Keratinocyte (primary cell): ENCODE data around the gene ANKMY2. TPM values are rescaled to one million over a fixed set of nuclear protein-coding genes. Genes with fewer than 3 reads are reported as not detected.

ENCODE experiments used
- DNase-seq: peaks from one replicate; pipeline ENCODE4 v3.0.0-alpha.2; 2011; ENCODE audit warnings: low read depth, missing footprints, low spot score
- FAIRE-seq: peaks from 2 replicates; lab custom pipeline; 2011; peaks lifted over from hg19 to GRCh38; lab: Jason Lieb, UNC
- H2AFZ ChIP-seq: 2 replicates; pipeline ENCODE4 v1.6.0; 2012; ENCODE audit warnings: low read length, control low read depth, inconsistent platforms; ENCODE audit not compliant: control insufficient read depth
- H3K27ac ChIP-seq: 2 replicates; pipeline ENCODE4 v1.5.1; 2011; ENCODE audit warnings: low read length; ENCODE audit not compliant: control insufficient read depth, insufficient read depth
- H3K27me3 ChIP-seq: 3 replicates; pipeline ENCODE4 v1.6.0; 2011; ENCODE audit warnings: low read length; ENCODE audit not compliant: control insufficient read depth, insufficient read depth; ENCODE audit errors: extremely low read depth
- H3K36me3 ChIP-seq, 2 experiments: 2 replicates in 1 of 2; 3 replicates in 1 of 2; pipeline ENCODE4 v1.5.1; 2011; ENCODE audit warnings: low read length in 2 of 2, mild to moderate bottlenecking in 1 of 2; ENCODE audit not compliant: control insufficient read depth in 2 of 2, insufficient read depth in 2 of 2; ENCODE audit errors: extremely low read depth in 1 of 2
- H3K4me1 ChIP-seq: 3 replicates; pipeline ENCODE4 v1.5.1; 2011; ENCODE audit warnings: low read length; ENCODE audit not compliant: control insufficient read depth, insufficient read depth; ENCODE audit errors: extremely low read depth
- H3K4me2 ChIP-seq: 3 replicates; pipeline ENCODE4 v1.6.0; 2011; ENCODE audit warnings: low read depth, low read length; ENCODE audit not compliant: control insufficient read depth, insufficient read depth; ENCODE audit errors: extremely low read depth
- H3K4me3 ChIP-seq, 3 experiments: fragments of 200-600 bp in 1 of 3; sonication (generic) in 1 of 3; 2 replicates in 2 of 3; 3 replicates in 1 of 3; pipeline ENCODE4 v1.5.1; 2011 to 2016; ENCODE audit warnings: low read length in 3 of 3, mild to moderate bottlenecking in 3 of 3, control low read depth in 2 of 3, inconsistent platforms in 1 of 3, low read depth in 1 of 3, mixed read lengths in 1 of 3, mixed run types in 1 of 3, moderate library complexity in 1 of 3; ENCODE audit not compliant: control insufficient read depth in 2 of 3, insufficient read depth in 2 of 3; ENCODE audit errors: extremely low read depth in 1 of 3
- H3K79me2 ChIP-seq: 2 replicates; pipeline ENCODE4 v1.6.0; 2012; ENCODE audit warnings: low read length; ENCODE audit not compliant: control insufficient read depth, insufficient read depth
- H3K9ac ChIP-seq: 3 replicates; pipeline ENCODE4 v1.6.0; 2011; ENCODE audit warnings: low read length; ENCODE audit not compliant: control insufficient read depth, insufficient read depth; ENCODE audit errors: extremely low read depth
- H3K9me1 ChIP-seq: 3 replicates; pipeline ENCODE4 v1.6.0; 2011; ENCODE audit warnings: low read length; ENCODE audit not compliant: control insufficient read depth, insufficient read depth; ENCODE audit errors: extremely low read depth
- H3K9me3 ChIP-seq: 2 replicates; pipeline ENCODE4 v1.5.1; 2012; ENCODE audit warnings: low read depth, low read length; ENCODE audit not compliant: control insufficient read depth
- H4K20me1 ChIP-seq: 3 replicates; pipeline ENCODE4 v1.6.0; 2011; ENCODE audit warnings: low read length; ENCODE audit not compliant: control insufficient read depth, insufficient read depth; ENCODE audit errors: extremely low read depth
- EZH2 ChIP-seq: IDR thresholded peaks from one replicate; pipeline ENCODE4 v1.6.1; 2012; ENCODE audit warnings: inconsistent platforms, mild to moderate bottlenecking, low read length, moderate library complexity
- dilution Hi-C: fragments of 300-500 bp; cut with MboI; formaldehyde crosslinking; loops from one replicate; pipeline ENCODE4 v1.7.0; 2020; ENCODE audit warnings: low sequenced_read_pairs; ENCODE audit not compliant: extremely low pct_ligation_motif_present
- polyA plus RNA-seq, 5 experiments: library from polyadenylated mRNA; depleted of rRNA in 3 of 5; stranded (reverse) in 3 of 5; stranded (forward) in 1 of 5; unstranded in 1 of 5; fragments of >200 nt; gene quantifications; 1 replicate in 1 of 5; 2 replicates in 3 of 5; 3 replicates in 1 of 5; pipeline versions ENCODE4 v1.2.1 to v1.2.3, GENCODE V29; 2011 to 2012; ENCODE audit warnings: missing spikeins in 2 of 5, low read depth in 1 of 5, low replicate concordance in 1 of 5
- TF ChIP-seq, protein P1 (sequence below), 3 experiments: IDR thresholded peaks in 1 of 3; conservative IDR thresholded peaks in 1 of 3; optimal IDR thresholded peaks in 1 of 3; 2 replicates in 2 of 3; 3 replicates in 1 of 3; pipeline versions ENCODE3 to v1.5.1; 2011; ENCODE audit warnings: low read length in 3 of 3, mild to moderate bottlenecking in 3 of 3, moderate library complexity in 2 of 3, control low read depth in 1 of 3, inconsistent platforms in 1 of 3; ENCODE audit not compliant: insufficient read depth in 2 of 3; ENCODE audit errors: extremely low read depth in 1 of 3

The ANKMY2 gene
- polyA plus RNA-seq, 1 donor (not counting 4 experiments of a cell fraction or from before 2014, with no cell fraction given) = 13.3 TPM

DNA sequence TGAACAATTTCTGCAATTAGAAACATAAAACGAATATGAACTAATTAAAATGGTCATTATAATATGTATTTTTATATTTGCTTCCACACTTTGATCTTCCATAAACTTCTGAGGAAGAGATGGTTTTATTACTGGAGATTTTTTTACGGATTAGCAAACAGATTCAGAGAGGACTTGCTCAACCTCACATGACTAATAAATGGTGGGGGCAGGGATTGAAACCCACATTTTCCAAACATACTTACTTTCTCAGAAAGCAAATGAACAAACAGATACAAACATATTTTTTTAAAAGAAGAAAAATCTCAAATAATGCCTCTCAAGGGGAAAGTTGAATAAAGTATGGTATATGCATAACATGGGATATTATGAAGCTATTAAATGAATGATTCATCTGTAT lies 18.3 kb downstream of the ANKMY2 start:
- H3K9me1 ChIP-seq = no peaks in the 10 kb centered on the region
- H3K79me2 ChIP-seq = no peaks in the 10 kb centered on the region
- no peak overlapping the region for H3K4me3 ChIP-seq
- H3K27ac ChIP-seq = no peak overlapping the region
- TF ChIP-seq, protein P1, sequence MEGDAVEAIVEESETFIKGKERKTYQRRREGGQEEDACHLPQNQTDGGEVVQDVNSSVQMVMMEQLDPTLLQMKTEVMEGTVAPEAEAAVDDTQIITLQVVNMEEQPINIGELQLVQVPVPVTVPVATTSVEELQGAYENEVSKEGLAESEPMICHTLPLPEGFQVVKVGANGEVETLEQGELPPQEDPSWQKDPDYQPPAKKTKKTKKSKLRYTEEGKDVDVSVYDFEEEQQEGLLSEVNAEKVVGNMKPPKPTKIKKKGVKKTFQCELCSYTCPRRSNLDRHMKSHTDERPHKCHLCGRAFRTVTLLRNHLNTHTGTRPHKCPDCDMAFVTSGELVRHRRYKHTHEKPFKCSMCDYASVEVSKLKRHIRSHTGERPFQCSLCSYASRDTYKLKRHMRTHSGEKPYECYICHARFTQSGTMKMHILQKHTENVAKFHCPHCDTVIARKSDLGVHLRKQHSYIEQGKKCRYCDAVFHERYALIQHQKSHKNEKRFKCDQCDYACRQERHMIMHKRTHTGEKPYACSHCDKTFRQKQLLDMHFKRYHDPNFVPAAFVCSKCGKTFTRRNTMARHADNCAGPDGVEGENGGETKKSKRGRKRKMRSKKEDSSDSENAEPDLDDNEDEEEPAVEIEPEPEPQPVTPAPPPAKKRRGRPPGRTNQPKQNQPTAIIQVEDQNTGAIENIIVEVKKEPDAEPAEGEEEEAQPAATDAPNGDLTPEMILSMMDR (optimal IDR thresholded peaks at IDR 0.05 in 1 of 3, IDR thresholded peaks at IDR 0.05 in 1 of 3, conservative IDR thresholded peaks at IDR 0.05 in 1 of 3; ENCODE audit: extremely low read depth in 1 of 3, insufficient read depth in 2 of 3, low read length in 3 of 3) = no peak
- no peak for TF ChIP-seq EZH2
- H2AFZ ChIP-seq = no peak overlapping the region
- H3K27me3 ChIP-seq = no peaks in the 10 kb centered on the region
- no peak overlapping the region for H3K9ac ChIP-seq
- no peaks in the 10 kb centered on the region for H3K9me3 ChIP-seq
- peaks cover 0 to 3% of the 10 kb centered on the region in 2 experiments for H3K36me3 ChIP-seq
- no peak for FAIRE-seq
- H3K4me1 ChIP-seq = no peaks in the 10 kb centered on the region
- no peak for DNase-seq
- no peaks in the 10 kb centered on the region for H4K20me1 ChIP-seq
- dilution Hi-C loops = no loop called here
- H3K4me2 ChIP-seq = no peak overlapping the region

DNA sequence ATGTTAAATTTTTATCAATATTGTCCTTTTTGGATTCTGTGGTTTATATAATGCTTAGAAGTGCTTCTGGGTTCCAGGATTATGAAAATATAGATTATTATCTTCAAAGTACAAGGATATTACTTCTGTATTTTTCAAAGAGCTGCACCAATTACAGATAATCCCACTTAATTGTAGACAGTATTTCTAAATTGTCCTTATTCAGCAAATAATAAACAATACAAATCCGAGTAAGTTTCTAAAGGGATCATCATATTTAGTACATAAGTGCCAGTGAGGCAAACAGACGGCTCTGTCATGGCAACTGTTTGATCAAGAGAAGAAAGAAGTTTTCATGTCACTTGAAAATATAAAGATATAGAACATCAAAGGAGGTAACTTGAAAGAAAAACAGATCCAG lies 19.2 kb downstream of the ANKMY2 start:
- Histone ChIP-seq H3K4me3 (no peak overlapping the region), H3K79me2 (no peaks in the 10 kb centered on the region), H3K4me2 (no peak overlapping the region), H3K9ac (no peak overlapping the region), H3K4me1 (no peaks in the 10 kb centered on the region), H3K36me3 (peaks cover 0 to 3% of the 10 kb centered on the region in 2 experiments), H4K20me1 (no peaks in the 10 kb centered on the region), H3K27ac (no peak overlapping the region), H3K9me1 (no peaks in the 10 kb centered on the region), H2AFZ (no peak overlapping the region), H3K9me3 (no peaks in the 10 kb centered on the region), H3K27me3 (no peaks in the 10 kb centered on the region)
- dilution Hi-C loops = no loop called here
- FAIRE-seq = no peak
- no peak for DNase-seq
- TF ChIP-seq EZH2 = no peak
- TF ChIP-seq, protein P1 (optimal IDR thresholded peaks at IDR 0.05 in 1 of 3, IDR thresholded peaks at IDR 0.05 in 1 of 3, conservative IDR thresholded peaks at IDR 0.05 in 1 of 3; ENCODE audit: extremely low read depth in 1 of 3, insufficient read depth in 2 of 3, low read length in 3 of 3) = no peak
